Stimulated activated CD8-positive, alpha-beta memory T cell treated with anti-CD3 and anti-CD28 coated beads, Interleukin-12 subunit alpha, Interleukin-12 subunit beta, amount 100 ng/mL, for 24 hours (primary cell): Measurements from ENCODE around the gene ARHGEF17.
"Not testable (repeated sequence)": the region's sequence is repeated elsewhere in the genome, so short reads cannot be mapped to it uniquely, and the experiment has no call there.

Experiments
- DNase-seq: peaks from one replicate; pipeline ENCODE4 v3.0.0-alpha.2; 2020; ENCODE audit errors: extremely low read depth

ARHGEF17 gene, protein sequence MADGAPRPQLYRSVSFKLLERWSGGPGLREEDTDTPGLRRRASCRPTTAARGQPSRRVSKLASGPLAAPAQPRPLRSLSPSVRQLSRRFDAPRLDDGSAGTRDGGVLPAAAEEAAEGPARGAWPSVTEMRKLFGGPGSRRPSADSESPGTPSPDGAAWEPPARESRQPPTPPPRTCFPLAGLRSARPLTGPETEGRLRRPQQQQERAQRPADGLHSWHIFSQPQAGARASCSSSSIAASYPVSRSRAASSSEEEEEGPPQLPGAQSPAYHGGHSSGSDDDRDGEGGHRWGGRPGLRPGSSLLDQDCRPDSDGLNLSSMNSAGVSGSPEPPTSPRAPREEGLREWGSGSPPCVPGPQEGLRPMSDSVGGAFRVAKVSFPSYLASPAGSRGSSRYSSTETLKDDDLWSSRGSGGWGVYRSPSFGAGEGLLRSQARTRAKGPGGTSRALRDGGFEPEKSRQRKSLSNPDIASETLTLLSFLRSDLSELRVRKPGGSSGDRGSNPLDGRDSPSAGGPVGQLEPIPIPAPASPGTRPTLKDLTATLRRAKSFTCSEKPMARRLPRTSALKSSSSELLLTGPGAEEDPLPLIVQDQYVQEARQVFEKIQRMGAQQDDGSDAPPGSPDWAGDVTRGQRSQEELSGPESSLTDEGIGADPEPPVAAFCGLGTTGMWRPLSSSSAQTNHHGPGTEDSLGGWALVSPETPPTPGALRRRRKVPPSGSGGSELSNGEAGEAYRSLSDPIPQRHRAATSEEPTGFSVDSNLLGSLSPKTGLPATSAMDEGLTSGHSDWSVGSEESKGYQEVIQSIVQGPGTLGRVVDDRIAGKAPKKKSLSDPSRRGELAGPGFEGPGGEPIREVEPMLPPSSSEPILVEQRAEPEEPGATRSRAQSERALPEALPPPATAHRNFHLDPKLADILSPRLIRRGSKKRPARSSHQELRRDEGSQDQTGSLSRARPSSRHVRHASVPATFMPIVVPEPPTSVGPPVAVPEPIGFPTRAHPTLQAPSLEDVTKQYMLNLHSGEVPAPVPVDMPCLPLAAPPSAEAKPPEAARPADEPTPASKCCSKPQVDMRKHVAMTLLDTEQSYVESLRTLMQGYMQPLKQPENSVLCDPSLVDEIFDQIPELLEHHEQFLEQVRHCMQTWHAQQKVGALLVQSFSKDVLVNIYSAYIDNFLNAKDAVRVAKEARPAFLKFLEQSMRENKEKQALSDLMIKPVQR (N-terminal part only)

DNA sequence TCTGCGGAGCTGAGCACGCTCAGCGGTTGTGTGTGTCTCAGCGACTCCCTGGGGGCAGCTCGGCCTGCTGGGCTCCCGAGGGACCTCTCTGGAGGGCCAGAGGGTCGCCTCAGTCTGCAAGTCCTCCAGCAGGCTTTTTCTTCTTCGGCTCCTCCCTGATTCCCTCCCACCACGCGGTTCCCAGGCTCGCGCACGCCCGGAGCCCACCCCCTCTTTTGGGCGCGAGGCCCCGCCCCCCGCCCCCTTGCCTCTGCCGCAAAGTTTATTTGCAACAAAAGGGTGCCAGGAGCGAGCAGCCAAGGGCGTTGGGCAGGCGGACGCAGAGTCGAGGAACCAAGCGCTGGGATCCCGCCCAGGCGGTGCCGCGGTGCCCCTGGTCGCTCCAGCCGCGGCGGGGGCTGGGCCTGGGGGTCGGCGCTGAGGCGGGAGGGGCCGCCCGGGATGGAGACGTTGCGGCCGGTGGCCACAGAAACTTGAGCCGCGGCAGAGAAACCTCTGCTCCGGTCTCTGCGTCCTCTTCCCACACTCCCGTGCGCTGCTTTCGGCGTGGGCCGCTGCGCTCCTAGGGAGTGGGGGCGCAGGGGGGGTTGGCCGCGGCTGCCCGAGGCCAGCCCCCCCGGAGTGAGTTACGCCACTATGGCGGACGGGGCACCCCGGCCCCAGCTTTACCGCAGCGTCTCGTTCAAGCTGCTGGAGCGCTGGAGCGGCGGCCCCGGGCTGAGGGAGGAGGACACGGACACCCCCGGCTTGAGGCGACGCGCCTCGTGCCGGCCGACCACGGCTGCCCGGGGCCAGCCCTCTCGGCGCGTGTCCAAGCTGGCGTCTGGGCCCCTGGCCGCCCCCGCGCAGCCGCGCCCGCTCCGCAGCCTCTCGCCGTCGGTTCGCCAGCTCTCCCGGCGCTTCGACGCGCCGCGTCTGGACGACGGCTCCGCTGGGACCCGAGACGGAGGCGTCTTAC lies at the start of gene ARHGEF17:
ARHGEF17 (plus strand) TSS at position 274 of the 958 bp plus-strand sequence; CDS start at position 637, 363 bp downstream.
- DNase-seq = no peak

DNA sequence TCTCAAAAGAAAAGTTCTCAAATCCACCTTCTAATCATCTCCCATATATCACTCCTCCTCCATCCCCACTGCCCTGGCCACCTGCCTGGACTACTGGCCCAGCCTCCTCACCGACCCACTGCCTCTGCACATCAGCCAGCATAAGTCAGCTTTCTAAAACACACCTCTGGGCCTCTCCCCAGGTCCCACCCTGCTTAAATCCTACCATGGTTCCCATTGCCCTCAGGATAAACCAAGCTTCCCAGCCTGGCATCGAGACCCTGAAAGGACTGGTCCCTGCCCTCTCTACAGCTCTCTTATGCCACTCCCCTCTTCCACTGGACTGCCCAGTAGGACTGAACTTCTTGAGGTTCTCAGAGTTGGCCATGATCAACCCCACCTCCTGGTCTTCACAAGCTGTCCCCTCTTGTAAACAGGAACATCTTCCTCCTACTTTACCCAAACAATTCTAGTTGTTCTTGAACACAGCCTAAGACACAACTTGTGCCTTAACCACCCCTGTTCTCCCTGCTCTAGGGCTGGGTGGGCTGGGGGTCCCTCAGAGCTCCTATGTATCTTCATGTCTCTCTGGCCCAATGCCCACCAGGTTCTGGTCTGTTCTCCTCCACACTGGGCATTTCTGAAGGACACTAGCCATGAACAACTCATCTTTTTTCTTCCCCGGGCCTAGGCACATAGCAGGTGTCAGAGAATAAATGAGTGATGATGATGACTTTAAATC lies 48.5 kb upstream of the ARHGEF17 start:
- no peak for DNase-seq

DNA sequence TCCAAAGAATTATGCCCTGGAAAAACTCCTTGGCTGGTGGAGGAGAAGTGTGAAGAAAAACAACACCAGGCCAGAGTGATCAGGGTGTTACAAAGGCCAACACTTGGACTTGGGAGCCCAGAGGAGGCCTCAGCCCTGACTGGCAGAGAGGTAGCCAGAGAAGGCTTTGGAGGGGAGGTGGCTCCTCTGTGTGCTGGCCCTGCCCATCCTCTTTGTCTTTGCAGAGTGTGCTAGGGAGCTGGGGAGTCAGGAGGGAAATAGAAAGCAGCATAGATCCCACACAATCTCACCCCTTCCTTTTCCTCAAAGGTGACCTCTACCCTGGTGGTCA lies 48.0 kb upstream of the ARHGEF17 start:
- no peak for DNase-seq

DNA sequence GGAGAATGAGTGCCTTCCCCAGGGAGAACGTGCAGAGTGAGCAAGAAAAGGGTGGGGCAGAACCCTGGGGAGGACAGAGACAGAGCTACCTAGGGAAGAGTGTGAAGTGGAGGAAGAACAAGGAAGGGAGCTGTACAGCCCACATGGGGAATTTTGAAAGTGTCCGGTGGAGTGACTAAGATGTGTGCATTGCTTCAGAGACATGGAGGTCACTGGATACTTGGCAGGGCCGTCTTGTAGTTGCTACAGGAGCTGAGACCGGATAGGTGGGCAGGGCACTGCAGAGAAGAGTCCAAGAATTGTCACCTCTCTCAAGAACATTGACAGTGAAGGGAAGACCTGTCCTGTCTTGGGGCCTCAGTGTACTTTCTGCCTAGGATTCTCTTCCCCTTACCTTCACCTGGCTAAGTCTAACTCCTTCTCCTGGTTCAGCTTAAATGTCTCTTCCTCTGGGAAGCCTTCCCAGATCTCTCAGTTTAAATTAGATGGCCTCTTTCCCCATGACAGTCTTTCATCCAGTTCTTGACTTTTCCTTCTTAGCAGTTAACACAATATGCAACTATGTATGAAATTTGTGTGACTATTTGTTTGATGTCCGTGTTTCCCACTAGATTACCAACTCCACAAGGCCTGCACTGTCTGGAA lies 45.1 kb upstream of the ARHGEF17 start:
- DNase-seq = no peak

DNA sequence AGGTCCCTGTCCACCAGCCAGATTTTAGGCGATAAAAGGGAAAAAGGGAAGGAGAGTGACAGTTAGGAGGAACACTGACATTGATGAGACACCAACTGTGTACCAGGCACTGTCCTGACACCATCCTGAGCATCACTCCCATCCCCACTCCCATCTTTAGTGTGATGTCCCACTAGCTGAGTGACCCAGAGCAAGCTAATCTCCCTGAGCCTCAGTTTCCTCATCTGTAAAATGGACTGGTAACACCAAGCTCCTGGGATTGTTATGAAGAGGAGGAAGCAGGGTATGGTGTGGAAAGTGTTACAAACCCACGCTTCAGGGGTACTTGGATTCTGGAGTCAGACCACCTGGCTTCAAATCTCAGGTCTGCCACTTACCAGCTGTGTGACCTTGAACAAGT lies 44.4 kb upstream of the ARHGEF17 start:
- DNase-seq = no peak

DNA sequence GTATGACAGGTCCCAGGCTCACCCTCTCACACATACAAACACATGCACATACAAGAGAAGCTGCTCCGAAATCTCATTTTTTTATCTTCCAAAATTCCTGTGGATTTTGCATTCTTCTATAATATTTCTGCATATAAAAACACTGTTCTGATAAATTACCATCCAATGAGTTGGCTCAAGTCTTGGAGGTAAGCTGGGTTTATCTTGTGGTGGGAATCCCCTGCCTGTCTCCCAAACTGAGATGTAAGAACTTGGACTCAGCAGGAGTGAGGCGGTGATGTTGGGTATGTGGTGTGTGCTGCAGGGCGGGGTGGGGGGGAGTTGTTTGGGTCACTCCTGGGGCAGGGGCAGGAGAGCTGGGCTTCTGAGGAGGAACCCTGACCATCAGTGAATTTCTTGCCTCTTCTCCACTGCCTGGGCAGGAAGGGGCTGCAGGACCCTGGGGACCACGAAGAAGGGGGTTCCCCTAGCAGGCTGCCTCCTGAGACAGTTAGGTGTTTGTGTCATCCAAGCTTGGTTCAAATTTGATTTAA lies 42.7 kb upstream of the ARHGEF17 start:
- DNase-seq = no peak

DNA sequence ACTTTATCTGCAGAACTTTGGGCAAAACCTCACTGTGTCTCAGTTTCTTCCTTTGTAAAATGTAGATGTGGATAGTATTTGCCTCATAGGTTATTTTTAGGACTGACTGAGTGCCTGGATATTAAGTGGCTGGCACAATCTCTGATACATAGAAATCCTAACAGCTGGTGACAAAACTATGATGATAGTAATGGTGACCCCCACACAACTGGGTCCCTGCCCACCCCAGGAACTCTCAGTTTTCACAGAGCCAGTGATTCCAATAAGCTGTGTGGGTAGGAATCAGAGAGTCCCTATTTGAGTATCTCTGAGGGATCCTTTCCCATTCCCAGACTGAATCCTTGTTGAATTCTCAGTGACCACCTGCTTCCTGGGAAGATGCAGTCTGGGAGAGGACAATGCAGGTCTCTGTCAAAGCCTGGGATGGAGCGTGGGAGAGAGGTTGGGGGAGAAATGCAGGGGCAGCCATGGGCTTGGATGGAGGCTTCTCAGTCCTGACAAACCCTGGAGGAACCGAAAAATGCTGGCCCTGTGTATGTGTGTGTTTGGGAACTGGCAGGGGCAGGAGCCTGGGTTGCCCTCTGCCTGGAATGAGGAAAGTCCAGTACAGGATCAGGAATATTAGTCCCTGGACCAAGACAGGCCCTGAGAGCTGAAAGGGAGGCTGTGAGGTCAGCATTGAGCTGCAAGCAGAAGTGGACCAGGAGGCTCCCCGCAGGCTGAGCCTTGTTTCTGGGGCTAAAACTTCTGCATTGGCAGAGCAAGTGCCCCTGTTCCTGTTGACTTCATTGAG lies 42.0 kb upstream of the ARHGEF17 start:
- DNase-seq = no peak

DNA sequence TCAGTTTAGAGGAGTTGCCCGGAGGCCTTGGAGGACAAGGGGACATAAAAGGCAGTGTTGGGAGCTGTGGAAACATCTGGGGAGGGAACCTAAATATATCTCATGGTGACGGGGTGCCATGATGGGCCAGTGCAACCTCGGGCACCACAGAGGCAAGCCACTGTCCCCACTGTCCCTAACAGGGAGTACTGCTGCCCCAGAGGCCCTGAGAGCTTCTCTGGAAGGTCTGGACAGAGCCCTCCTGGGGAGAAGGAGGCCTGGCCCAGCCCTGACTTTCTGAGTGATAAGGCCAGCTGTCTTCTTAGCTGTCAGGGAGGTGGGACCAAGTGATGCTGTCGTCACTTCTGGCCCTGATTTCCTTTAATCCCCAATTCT lies 41.4 kb upstream of the ARHGEF17 start:
- DNase-seq = no peak

DNA sequence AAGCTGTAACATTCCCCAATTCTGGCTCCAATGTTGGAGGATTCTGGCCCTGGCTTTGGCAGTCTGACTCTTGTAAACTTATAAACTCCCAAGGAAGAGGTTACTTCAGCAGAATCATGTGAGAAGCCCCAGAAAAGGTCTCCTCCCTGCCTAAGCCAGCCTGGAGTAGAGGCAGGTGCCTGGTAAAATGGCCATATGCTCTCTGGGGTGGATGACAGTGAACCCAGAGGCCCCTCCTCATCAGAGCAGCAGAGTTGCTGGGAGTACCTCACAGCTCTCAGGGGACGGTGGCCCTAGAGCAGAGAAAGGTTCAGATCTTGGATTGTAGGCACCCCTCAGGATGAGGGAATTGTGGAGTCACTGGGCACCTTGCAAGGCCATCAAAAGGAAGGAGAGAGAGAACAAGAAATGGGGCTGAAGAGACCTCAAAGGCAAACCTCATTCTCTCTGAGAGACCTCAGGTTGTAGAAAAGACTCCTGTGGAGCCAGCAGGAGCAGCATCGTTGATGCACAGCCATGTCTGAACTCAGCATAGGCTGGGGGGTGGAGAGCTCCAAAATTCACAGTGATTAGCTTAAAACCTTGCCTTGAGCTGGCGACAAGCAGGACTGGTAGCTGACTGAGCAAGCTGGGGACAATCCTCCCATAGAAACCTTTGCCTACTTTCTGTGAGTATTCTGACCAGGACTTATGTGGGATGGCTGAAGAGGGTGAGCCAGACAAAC lies 40.8 kb upstream of the ARHGEF17 start:
- no peak for DNase-seq

DNA sequence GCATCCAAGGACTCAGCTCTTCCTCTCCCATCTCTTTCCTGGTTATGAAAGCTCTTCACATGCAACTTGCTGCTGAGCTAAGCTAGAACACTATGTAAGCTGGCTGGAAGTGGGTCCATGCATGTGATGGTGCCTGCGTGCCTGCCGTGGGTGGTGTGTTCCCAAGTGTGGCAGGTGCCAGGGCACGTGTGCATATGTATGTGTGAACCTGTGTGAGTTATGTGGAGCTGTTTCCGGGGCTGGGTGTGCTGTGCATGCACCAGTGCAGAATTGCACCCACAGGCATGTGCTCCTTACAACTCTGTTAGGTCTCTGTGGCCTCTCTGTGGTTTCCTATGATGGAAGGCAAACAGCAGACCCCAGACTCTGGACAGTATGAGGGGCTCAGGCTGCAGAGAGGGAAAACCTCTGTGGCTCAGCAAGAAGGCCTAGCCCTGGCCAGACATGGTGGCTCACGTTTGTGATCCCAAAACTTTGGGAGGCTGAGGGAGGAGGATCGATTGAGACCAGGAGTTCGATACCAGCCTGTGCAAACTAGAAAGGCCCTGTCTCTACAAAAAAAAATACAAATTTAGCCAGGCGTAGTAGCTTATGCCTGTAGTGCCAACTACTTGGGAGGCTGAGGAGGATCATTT lies 40.1 kb upstream of the ARHGEF17 start:
- DNase-seq = no peak

DNA sequence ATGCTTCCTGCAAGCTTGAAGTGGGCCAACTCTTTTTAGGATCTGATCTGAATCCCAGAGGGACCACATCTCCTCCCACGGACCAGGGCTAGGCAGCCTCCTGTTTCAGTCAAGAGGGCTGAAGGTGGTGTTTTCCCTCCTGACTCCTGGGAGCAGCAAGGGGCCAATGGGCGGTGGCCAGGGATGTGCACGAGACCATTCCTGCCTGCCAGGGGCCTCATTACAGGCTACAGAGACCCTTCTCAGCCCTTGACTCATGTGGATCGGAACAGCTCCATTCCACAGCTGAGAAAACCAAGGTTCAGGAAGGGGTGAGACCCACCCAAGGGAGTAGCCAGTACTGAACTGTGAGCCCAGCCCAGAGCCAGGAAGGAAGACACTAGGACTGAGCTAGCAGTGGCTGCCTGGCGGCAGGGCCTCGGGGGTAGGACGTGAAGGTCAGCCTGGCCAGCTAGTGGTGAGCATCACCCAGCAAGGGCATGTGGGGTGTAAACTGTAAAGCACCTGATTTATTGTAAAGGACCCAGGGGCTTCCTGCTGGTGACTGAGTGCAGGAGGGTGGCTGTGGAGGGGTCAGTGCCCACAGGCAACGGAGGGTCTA lies 39.3 kb upstream of the ARHGEF17 start:
- DNase-seq = no peak

DNA sequence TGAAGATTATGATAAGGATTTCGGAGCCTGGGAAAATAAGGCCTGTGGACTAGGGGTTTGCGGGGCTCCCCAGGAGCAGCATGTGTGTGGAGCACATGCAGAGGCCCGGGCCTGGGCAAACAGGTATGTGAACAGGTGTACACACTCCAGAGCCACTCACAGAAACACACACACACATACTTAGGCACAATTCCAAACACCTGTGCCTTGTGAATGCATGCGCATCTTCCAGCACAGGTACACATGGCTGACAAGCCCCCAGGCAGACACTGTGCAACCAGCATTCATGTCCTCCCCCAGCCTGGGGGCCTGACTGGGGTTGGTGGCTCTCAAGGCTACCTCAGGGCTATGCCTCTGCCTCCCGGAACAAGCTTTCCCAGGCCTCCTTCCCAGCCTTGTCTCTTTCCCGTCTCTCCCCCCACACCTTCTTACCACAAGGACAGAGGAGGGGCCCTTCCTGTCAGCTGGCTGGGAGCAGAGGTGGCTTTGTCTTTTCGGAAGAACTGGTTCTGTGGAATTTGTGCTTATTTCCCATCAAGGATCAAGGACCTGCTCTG lies 38.5 kb upstream of the ARHGEF17 start:
- no peak for DNase-seq

DNA sequence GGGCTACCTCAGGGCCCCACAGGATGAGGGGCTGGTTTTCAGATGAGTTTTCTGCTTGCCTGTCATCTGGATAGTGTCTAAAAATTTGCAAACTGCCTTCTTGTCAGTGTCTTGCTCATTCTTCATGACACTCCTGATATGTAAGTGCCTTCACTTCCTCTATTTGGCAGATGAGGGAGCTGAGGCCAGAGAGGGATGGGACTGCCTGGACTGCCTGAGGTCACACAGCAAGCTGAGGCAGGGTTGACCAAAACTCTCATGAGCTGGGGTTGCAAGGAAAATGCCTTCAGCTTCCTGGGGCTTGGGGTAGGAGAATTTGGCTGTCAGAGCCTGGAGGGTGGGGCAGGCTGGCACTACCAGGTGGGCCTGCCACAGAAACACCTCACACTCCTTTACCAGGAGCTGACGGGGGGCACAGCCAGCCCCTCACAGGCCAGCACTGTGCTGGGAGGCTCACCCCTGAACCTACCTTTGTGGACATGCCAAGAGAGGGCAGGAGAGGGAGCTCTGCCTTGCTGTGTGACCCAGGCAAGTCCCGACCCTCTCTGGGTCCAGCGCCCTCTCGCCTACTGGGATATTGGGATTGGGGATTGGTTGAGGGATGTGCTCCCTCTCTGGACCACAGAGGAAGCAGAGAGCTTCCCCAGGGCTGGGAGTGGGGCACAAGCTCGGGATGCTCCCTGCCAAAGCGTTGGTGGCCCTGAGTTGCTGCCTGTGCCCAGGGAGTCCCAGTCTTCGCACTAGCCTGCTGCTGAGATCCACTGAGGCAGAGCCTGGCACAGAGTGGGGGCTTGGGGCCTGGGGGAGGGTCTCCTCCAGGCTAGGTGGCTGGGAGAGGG lies 37.8 kb upstream of the ARHGEF17 start:
- no peak for DNase-seq

DNA sequence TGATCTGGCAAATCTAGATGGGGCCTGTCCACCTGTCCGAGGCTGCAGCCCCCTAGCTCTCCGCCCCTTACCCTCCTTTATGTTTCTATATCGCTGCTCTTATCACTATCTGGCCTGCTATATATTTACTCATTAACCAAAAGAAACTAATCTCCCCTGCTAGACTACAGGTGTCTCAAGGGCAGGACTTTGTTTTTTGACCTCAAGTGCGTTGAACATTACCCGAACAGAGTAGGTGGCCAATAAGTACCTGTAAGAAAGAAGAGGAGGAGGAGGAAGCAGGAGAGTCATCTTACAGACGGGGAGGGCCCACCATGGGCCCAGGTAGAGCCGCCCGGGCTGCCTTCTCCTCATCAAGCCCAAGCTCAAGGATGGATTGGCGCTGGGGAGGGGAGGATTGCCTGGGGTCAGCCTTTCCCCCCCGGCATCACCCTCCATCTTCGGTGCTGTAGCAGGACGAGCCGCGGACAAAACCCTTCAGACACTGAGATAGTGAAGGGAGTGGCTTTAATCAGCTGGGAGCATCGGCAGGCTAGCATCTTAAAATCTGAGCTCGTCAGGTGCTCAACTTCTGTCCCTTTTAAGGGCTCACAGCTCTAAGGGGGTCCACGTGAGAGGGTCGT lies 37.1 kb upstream of the ARHGEF17 start:
- DNase-seq = no peak

DNA sequence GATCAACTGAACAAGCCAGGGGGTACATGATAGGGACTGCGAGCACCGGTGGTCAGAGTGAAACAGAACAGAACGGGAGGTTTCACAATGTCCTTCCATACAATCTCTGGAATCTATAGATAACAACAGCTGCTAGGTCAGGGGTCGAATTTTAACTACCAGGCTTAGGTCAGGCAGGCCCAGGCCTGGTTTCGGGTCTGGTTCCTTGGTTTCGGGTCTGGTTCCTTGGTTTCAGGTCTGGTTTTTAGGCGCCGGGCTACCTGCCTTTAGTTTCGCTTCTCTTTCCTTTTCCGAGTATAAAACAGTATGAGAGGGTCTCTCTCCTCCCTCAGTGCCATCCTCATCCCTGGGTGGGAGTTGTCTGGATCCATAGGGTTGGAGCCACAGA lies 36.6 kb upstream of the ARHGEF17 start:
- DNase-seq = not testable (repeated sequence)
